Measurements from ENCODE around the gene SPATA12. TPM values are rescaled to one million over a fixed set of nuclear protein-coding genes. Genes with fewer than 3 reads are reported as not detected.

The SPATA12 gene
- total and polyA plus RNA-seq, 4 donors = 0.20 TPM; not detected in 3

- Histone ChIP-seq H3K4me1 (ENCODE audit: control insufficient read depth, insufficient read depth, low read length) (no peaks in the 10 kb centered on the region), H3K9me3 (ENCODE audit: control insufficient read depth, insufficient read depth, low read length) (no peaks in the 10 kb centered on the region), H3K36me3 (ENCODE audit: control insufficient read depth, insufficient read depth, low read length) (no peaks in the 10 kb centered on the region), H3K27me3 (ENCODE audit: control insufficient read depth, insufficient read depth, low read length) (no peaks in the 10 kb centered on the region), H3K4me3 (ENCODE audit: low read depth, low read length) (no peak overlapping the region), H3K27ac (ENCODE audit: low read depth, low read length) (no peak overlapping the region)
- 76% methylated on average over 3 of the region's 5 CpGs for WGBS (ENCODE audit: insufficient coverage)
- DNase-seq (ENCODE audit: low read depth in 4 of 6, low spot score in 6 of 6) = no peak
Observed at GRCh38 chr3:57088503-57088902, 28.0 kb downstream of the SPATA12 start.

GRCh38 chr3:57089043-57089442, 28.6 kb downstream of the SPATA12 start:
- Histone ChIP-seq H3K9me3 (ENCODE audit: control insufficient read depth, insufficient read depth, low read length) (no peaks in the 10 kb centered on the region), H3K4me1 (ENCODE audit: control insufficient read depth, insufficient read depth, low read length) (no peaks in the 10 kb centered on the region), H3K27me3 (ENCODE audit: control insufficient read depth, insufficient read depth, low read length) (no peaks in the 10 kb centered on the region), H3K27ac (ENCODE audit: low read depth, low read length) (no peak overlapping the region), H3K4me3 (ENCODE audit: low read depth, low read length) (no peak overlapping the region), H3K36me3 (ENCODE audit: control insufficient read depth, insufficient read depth, low read length) (no peaks in the 10 kb centered on the region)
- 78% methylated on average over 3 of the region's 4 CpGs for WGBS (ENCODE audit: insufficient coverage)
- no peak for DNase-seq (ENCODE audit: low read depth in 4 of 6, low spot score in 6 of 6)

DNA sequence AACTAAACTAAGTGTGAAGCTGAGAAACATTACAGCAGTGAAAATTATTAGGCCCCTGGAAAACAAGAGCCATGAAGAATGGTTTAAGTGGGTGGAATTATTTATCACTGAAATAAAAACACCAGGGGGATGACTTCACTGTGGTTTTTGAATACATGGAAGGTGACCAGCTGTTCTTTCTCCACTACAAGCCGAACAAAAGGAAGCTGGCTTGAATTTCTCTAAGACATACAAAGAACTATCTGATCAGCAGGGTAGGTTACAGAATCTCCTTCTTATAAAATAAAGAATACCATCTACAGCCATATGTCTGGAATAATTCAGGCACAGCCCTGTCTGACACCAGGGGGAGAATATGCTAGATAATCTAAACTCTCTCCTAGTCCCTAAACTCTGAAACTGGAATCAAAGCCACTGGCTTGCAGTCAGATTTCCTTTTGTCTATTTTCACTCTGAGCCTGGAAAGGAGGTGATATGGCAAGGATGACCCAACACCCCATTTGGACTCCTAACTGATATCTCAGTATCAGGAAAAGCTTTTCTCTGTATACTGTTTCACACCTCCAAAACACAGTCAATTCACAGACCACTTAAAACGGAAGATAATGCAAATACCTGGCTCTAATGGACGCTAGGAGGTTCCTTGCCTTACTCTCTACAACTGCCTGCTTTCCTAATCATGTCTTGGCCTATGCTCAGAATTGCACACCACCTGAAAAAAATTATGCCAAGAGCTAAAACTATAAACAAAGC, 31.2 kb downstream of the SPATA12 start:
- DNase-seq (ENCODE audit: low read depth in 4 of 6, low spot score in 6 of 6) = peak in 2 of 6 donors; percentile 15 to 35
- no peak overlapping the region for H3K4me3 ChIP-seq (ENCODE audit: low read depth, low read length)

GRCh38 chr3:57093489-57093888, 33.0 kb downstream of the SPATA12 start:
- no peaks in the 10 kb centered on the region for H3K27me3 ChIP-seq (ENCODE audit: control insufficient read depth, insufficient read depth, low read length)
- no peaks in the 10 kb centered on the region for H3K9me3 ChIP-seq (ENCODE audit: control insufficient read depth, insufficient read depth, low read length)
- peaks cover 6% of the 10 kb centered on the region for H3K4me1 ChIP-seq (ENCODE audit: control insufficient read depth, insufficient read depth, low read length)
- H3K4me3 ChIP-seq (ENCODE audit: low read depth, low read length) = no peak overlapping the region
- DNase-seq (ENCODE audit: low read depth in 4 of 6, low spot score in 6 of 6) = no peak
- H3K36me3 ChIP-seq (ENCODE audit: control insufficient read depth, insufficient read depth, low read length) = peaks cover 21% of the 10 kb centered on the region
- no peak overlapping the region for H3K27ac ChIP-seq (ENCODE audit: low read depth, low read length)

More for the DNA sequence above, 31.2 kb downstream of the SPATA12 start:
- Histone ChIP-seq H3K4me1 (ENCODE audit: control insufficient read depth, insufficient read depth, low read length) (peaks cover 6% of the 10 kb centered on the region), H3K9me3 (ENCODE audit: control insufficient read depth, insufficient read depth, low read length) (no peaks in the 10 kb centered on the region), H3K27me3 (ENCODE audit: control insufficient read depth, insufficient read depth, low read length) (no peaks in the 10 kb centered on the region), H3K36me3 (ENCODE audit: control insufficient read depth, insufficient read depth, low read length) (peaks cover 5% of the 10 kb centered on the region), H3K27ac (ENCODE audit: low read depth, low read length) (no peak overlapping the region)
- 100% methylated on average over 1 of the region's 3 CpGs for WGBS (ENCODE audit: insufficient coverage)

GRCh38 chr3:57093971-57094535, 33.6 kb downstream of the SPATA12 start:
- WGBS (ENCODE audit: insufficient coverage) = 85% methylated on average over 2 of the region's 6 CpGs
- H3K4me3 ChIP-seq (ENCODE audit: low read depth, low read length) = no peak overlapping the region
- no peak for DNase-seq (ENCODE audit: low read depth in 4 of 6, low spot score in 6 of 6)
- H3K9me3 ChIP-seq (ENCODE audit: control insufficient read depth, insufficient read depth, low read length) = no peaks in the 10 kb centered on the region
- H3K27me3 ChIP-seq (ENCODE audit: control insufficient read depth, insufficient read depth, low read length) = no peaks in the 10 kb centered on the region
- peak overlapping the region; percentile 34 for H3K27ac ChIP-seq (ENCODE audit: low read depth, low read length)
- H3K4me1 ChIP-seq (ENCODE audit: control insufficient read depth, insufficient read depth, low read length) = peaks cover 6% of the 10 kb centered on the region
- peaks cover 22% of the 10 kb centered on the region for H3K36me3 ChIP-seq (ENCODE audit: control insufficient read depth, insufficient read depth, low read length)

GRCh38 chr3:57094575-57094974, 34.1 kb downstream of the SPATA12 start:
- H3K4me1 ChIP-seq (ENCODE audit: control insufficient read depth, insufficient read depth, low read length) = peaks cover 6% of the 10 kb centered on the region
- H3K27ac ChIP-seq (ENCODE audit: low read depth, low read length) = peak overlapping the region; percentile 34
- peaks cover 22% of the 10 kb centered on the region for H3K36me3 ChIP-seq (ENCODE audit: control insufficient read depth, insufficient read depth, low read length)
- no peaks in the 10 kb centered on the region for H3K9me3 ChIP-seq (ENCODE audit: control insufficient read depth, insufficient read depth, low read length)
- H3K27me3 ChIP-seq (ENCODE audit: control insufficient read depth, insufficient read depth, low read length) = no peaks in the 10 kb centered on the region
- DNase-seq (ENCODE audit: low read depth in 4 of 6, low spot score in 6 of 6) = peak in 2 of 6 donors; percentile 70 to 71
- WGBS (ENCODE audit: insufficient coverage) = no CpG with 5 or more reads among the region's 4 CpGs
- H3K4me3 ChIP-seq (ENCODE audit: low read depth, low read length) = no peak overlapping the region

- peaks cover 22% of the 10 kb centered on the region for H3K36me3 ChIP-seq (ENCODE audit: control insufficient read depth, insufficient read depth, low read length)
- no peak for DNase-seq (ENCODE audit: low read depth in 4 of 6, low spot score in 6 of 6)
- 93% methylated on average over 5 of the region's 5 CpGs for WGBS (ENCODE audit: insufficient coverage)
- no peaks in the 10 kb centered on the region for H3K9me3 ChIP-seq (ENCODE audit: control insufficient read depth, insufficient read depth, low read length)
- no peak overlapping the region for H3K27ac ChIP-seq (ENCODE audit: low read depth, low read length)
- H3K27me3 ChIP-seq (ENCODE audit: control insufficient read depth, insufficient read depth, low read length) = no peaks in the 10 kb centered on the region
- H3K4me3 ChIP-seq (ENCODE audit: low read depth, low read length) = no peak overlapping the region
- peaks cover 6% of the 10 kb centered on the region for H3K4me1 ChIP-seq (ENCODE audit: control insufficient read depth, insufficient read depth, low read length)
Observed at GRCh38 chr3:57095363-57095762, 34.9 kb downstream of the SPATA12 start.

- H3K4me1 ChIP-seq (ENCODE audit: control insufficient read depth, insufficient read depth, low read length) = peaks cover 6% of the 10 kb centered on the region
- no peak overlapping the region for H3K27ac ChIP-seq (ENCODE audit: low read depth, low read length)
- no peak for DNase-seq (ENCODE audit: low read depth in 4 of 6, low spot score in 6 of 6)
- H3K36me3 ChIP-seq (ENCODE audit: control insufficient read depth, insufficient read depth, low read length) = peaks cover 31% of the 10 kb centered on the region
- no peak overlapping the region for H3K4me3 ChIP-seq (ENCODE audit: low read depth, low read length)
- no peaks in the 10 kb centered on the region for H3K9me3 ChIP-seq (ENCODE audit: control insufficient read depth, insufficient read depth, low read length)
- WGBS (ENCODE audit: insufficient coverage) = 97% methylated on average over 22 of the region's 23 CpGs
- no peaks in the 10 kb centered on the region for H3K27me3 ChIP-seq (ENCODE audit: control insufficient read depth, insufficient read depth, low read length)
Observed at GRCh38 chr3:57097536-57097935, 37.1 kb downstream of the SPATA12 start.

GRCh38 chr3:57098418-57099310, 38.2 kb downstream of the SPATA12 start:
- Histone ChIP-seq H3K36me3 (ENCODE audit: control insufficient read depth, insufficient read depth, low read length) (peaks cover 31% of the 10 kb centered on the region), H3K27me3 (ENCODE audit: control insufficient read depth, insufficient read depth, low read length) (no peaks in the 10 kb centered on the region), H3K4me1 (ENCODE audit: control insufficient read depth, insufficient read depth, low read length) (peaks cover 6% of the 10 kb centered on the region), H3K9me3 (ENCODE audit: control insufficient read depth, insufficient read depth, low read length) (no peaks in the 10 kb centered on the region), H3K4me3 (ENCODE audit: low read depth, low read length) (no peak overlapping the region), H3K27ac (ENCODE audit: low read depth, low read length) (no peak overlapping the region)
- 92% methylated on average over 1 of the region's 6 CpGs for WGBS (ENCODE audit: insufficient coverage)
- DNase-seq (ENCODE audit: low read depth in 4 of 6, low spot score in 6 of 6) = no peak

Measured in spinal cord (tissue), 10 donors.